Transverse colon (tissue), 4 donors: ENCODE results near the gene PAXIP1. TPM values are rescaled to one million over a fixed set of nuclear protein-coding genes. Genes with fewer than 3 reads are reported as not detected.

Experiments used
- DNase-seq: peaks from one replicate; pipeline ENCODE4 v3.0.0-alpha.2; 2019
- H3K27ac ChIP-seq, 4 donors: fragments of 200-600 bp; sonication (generic); 2 replicates each; pipeline ENCODE4 v1.5.1; 2016 to 2018; ENCODE audit warnings: inconsistent platforms in 4 of 4
- H3K27me3 ChIP-seq: fragments of 200-600 bp; sonication (generic); 2 replicates; pipeline ENCODE4 v1.5.1; 2017; ENCODE audit warnings: inconsistent platforms
- H3K36me3 ChIP-seq, 4 donors: fragments of 200-600 bp; sonication (generic); 2 replicates each; pipeline ENCODE4 v1.5.1; 2017 to 2019; ENCODE audit warnings: inconsistent platforms in 4 of 4
- H3K4me1 ChIP-seq, 4 donors: fragments of 200-600 bp; sonication (generic); 2 replicates each; pipeline ENCODE4 v1.5.1; 2017 to 2020; ENCODE audit warnings: inconsistent platforms in 4 of 4
- H3K4me3 ChIP-seq, 4 donors: fragments of 200-600 bp; sonication (generic); 1 replicate in 1 of 4; 2 replicates in 3 of 4; pipeline versions ENCODE4 v1.5.1 to v1.6.1; 2017 to 2019; ENCODE audit warnings: inconsistent platforms in 4 of 4
- H3K9me3 ChIP-seq, 2 donors: fragments of 200-600 bp; sonication (generic); 2 replicates each; pipeline ENCODE4 v1.5.1; 2017 to 2019; ENCODE audit warnings: inconsistent platforms in 2 of 2
- EP300 ChIP-seq: sonication (generic); formaldehyde crosslinking; IDR thresholded peaks from one replicate; pipeline ENCODE4 v1.6.1; 2017; ENCODE audit warnings: antibody characterized with exemption, low read depth
- POLR2A ChIP-seq: fragments of 450-650 bp; IDR thresholded peaks from one replicate; pipeline ENCODE4 v1.6.1; 2016; ENCODE audit warnings: antibody characterized with exemption, mild to moderate bottlenecking, moderate library complexity
- POLR2AphosphoS5 ChIP-seq, 3 donors: sonication (generic); formaldehyde crosslinking; IDR thresholded peaks; one replicate each; pipeline ENCODE4 v1.6.1; 2016; ENCODE audit warnings: antibody characterized with exemption in 3 of 3
- WGBS, 2 donors: methylation state at CpG; one replicate each; pipeline ENCODE4 v1.1.5; 2018; ENCODE audit warnings: low coverage in 1 of 2; 5-methylcytosine and 5-hydroxymethylcytosine counted together
- in situ Hi-C, 4 donors: fragments of 200-750 bp; cut with MboI; loops; one replicate each; pipeline versions ENCODE4 v1.15.0 to v1.15.1; 2017; ENCODE audit warnings: low sequenced_read_pairs in 3 of 4, low pct_ligation_motif_present in 1 of 4, low pct_unique_long_range_greater_than_20kb in 1 of 4
- intact Hi-C: fragments of 100-400 bp; cut with DNase I; formaldehyde crosslinking; loops from one replicate; pipeline ENCODE4 v1.15.1; 2023; ENCODE audit warnings: low total_unique reads
- total RNA-seq, 4 donors: library from RNA; depleted of rRNA; stranded (reverse); fragments of >200 nt; gene quantifications; one replicate each; pipeline ENCODE4 v1.1.0, GENCODE V29; 2016
- TF ChIP-seq, protein P1 (sequence below), 5 experiments: fragments of 200-600 bp in 3 of 5; fragments of 450-650 bp in 2 of 5; sonication (generic) in 3 of 5; IDR thresholded peaks; 1 replicate in 2 of 5; 2 replicates in 3 of 5; pipeline ENCODE4 v1.5.1; 2016 to 2017; ENCODE audit warnings: antibody characterized with exemption in 5 of 5, inconsistent platforms in 3 of 5, mild to moderate bottlenecking in 2 of 5, moderate library complexity in 1 of 5

PAXIP1 gene
- total RNA-seq, 4 donors from 2014 or later: 8.2 to 410 (median 13.3) TPM

DNA sequence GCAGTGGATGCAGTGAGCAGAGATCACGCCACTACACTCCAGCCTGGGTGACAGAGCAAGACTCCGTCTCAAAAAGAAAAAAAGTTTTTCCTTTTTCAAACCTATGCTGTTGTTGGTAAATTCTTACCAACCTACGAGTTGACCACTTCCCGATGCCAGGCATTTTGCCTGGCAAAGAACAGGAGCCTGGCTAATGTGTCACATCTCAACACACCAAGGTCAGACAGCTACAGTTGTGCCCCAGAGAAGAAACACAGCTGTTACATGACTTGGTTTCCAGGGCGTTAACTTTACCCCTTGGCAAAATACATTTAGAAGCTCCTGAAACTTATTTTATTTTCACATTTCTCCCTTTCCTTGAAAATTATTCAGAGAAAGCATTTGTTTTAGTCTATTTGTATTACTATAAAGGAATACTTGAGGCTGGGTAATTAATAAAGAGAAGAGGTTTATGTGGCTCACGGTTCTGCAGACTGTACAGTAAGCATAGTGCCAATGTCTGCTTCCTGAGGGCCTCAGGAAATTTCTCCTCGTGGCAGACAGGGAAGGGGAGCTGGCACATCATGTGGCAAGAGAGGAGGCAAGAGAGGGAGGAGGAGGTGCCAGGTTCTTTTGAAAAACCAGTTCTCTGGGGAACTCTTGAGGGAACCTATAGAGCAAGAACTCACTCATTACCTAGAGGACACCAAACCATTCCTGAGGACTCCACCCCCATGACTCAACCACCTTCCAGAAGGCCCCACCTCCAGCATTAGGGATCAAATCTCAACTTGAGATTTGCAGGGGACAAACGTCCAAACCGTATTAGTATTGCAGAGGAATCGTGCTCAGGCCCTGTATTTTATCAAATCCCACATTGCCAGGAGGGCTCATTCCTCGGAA is 83.3 kb downstream of the PAXIP1 start:
- DNase-seq: no peak
- H3K27me3 ChIP-seq: peaks cover 17% of the 10 kb centered on the region
- no peak overlapping the region for H3K4me3 ChIP-seq
- TF ChIP-seq POLR2A (no peak), EP300 (no peak), POLR2AphosphoS5 (IDR thresholded peaks at IDR 0.05) (no peak)
- TF ChIP-seq, protein P1, sequence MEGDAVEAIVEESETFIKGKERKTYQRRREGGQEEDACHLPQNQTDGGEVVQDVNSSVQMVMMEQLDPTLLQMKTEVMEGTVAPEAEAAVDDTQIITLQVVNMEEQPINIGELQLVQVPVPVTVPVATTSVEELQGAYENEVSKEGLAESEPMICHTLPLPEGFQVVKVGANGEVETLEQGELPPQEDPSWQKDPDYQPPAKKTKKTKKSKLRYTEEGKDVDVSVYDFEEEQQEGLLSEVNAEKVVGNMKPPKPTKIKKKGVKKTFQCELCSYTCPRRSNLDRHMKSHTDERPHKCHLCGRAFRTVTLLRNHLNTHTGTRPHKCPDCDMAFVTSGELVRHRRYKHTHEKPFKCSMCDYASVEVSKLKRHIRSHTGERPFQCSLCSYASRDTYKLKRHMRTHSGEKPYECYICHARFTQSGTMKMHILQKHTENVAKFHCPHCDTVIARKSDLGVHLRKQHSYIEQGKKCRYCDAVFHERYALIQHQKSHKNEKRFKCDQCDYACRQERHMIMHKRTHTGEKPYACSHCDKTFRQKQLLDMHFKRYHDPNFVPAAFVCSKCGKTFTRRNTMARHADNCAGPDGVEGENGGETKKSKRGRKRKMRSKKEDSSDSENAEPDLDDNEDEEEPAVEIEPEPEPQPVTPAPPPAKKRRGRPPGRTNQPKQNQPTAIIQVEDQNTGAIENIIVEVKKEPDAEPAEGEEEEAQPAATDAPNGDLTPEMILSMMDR (IDR thresholded peaks at IDR 0.05): no peak
- peaks cover 0 to under 1% (median 0%) of the 10 kb centered on the region in 4 donors for H3K4me1 ChIP-seq
- no peaks in the 10 kb centered on the region for H3K36me3 ChIP-seq
- in situ Hi-C loops (loop anchor here in 3 of 4 donors (10.0 to 25.0 kb wide), 3 partner anchors 268 to 443 kb away; no protein-coding TSS in a partner anchor), intact Hi-C loops (loop anchor here (5.0 to 10.0 kb wide), 2 partner anchors 273 to 425 kb away; no protein-coding TSS in a partner anchor)
- no peak overlapping the region for H3K27ac ChIP-seq
- H3K9me3 ChIP-seq: no peaks in the 10 kb centered on the region
- WGBS, 2 donors: 51 to 65% methylated on average over 6 to 11 of the region's 11 CpGs

DNA sequence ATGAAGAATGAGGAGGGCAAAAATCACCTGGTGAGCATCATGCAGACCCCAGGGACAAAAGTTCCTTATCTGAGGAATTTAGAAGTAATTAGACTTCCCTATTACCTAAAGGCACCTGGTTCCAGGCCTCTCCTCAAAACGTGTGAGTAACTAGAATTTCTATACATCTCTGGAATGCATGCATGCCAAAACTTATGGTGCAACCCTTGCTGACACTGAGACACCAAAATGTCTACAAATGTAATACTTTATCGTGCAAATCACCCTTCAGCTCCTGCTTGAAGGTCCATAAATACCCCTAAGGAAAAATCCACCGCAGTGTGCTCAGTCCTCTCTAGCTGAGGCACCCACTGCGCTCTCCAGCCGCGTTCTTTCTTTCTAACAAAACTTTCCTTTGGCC is 84.2 kb downstream of the PAXIP1 start:
- H3K4me1 ChIP-seq: peaks cover 0 to 8% (median 3%) of the 10 kb centered on the region in 4 donors
- no peak for TF ChIP-seq EP300
- TF ChIP-seq, protein P1 (IDR thresholded peaks at IDR 0.05): no peak
- peaks cover 25% of the 10 kb centered on the region for H3K27me3 ChIP-seq
- H3K27ac ChIP-seq: no peak overlapping the region
- WGBS, 2 donors: 81 to 83% methylated on average over 3 to 6 of the region's 6 CpGs
- DNase-seq: no peak
- H3K4me3 ChIP-seq: no peak overlapping the region
- in situ Hi-C loops (loop anchor here in 2 of 4 donors (25.0 kb wide), 2 partner anchors 269 to 444 kb away; no protein-coding TSS in a partner anchor), intact Hi-C loops (no loop called here)
- no peaks in the 10 kb centered on the region for H3K36me3 ChIP-seq
- no peaks in the 10 kb centered on the region for H3K9me3 ChIP-seq

DNA sequence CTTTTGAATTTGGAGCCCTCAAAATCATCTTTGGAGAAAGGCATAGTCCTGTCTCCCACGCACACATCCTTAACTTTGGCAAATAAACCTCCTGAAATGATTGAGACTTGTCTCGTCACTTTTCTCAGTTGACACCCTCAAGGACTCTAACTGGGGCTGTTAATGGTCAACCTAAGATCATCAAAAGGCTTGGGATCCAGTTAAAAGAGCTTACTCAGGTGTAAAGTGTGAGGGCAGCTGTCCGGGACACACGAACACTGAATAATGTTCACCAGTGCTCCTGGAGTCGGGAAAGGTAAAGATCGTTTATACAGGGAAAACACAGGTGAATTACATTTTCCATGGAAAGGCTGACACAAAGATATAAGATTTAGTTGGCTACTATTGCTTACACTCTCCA is 84.7 kb downstream of the PAXIP1 start:
- no peak for DNase-seq
- TF ChIP-seq EP300 (no peak), POLR2A (no peak), POLR2AphosphoS5 (IDR thresholded peaks at IDR 0.05) (no peak)
- TF ChIP-seq, protein P1 (IDR thresholded peaks at IDR 0.05): no peak
- H3K4me1 ChIP-seq: peaks cover 0 to 8% (median 3%) of the 10 kb centered on the region in 4 donors
- no peak overlapping the region for H3K4me3 ChIP-seq
- WGBS, 2 donors: 76 to 83% methylated on average over 5 to 6 of the region's 6 CpGs
- no peaks in the 10 kb centered on the region for H3K9me3 ChIP-seq
- peaks cover 25% of the 10 kb centered on the region for H3K27me3 ChIP-seq
- intact Hi-C loops: no loop called here
- H3K36me3 ChIP-seq: no peaks in the 10 kb centered on the region
- H3K27ac ChIP-seq: no peak overlapping the region
- in situ Hi-C loops: loop anchor here in 2 of 4 donors (25.0 kb wide), 2 partner anchors 269 to 444 kb away; no protein-coding TSS in a partner anchor

DNA sequence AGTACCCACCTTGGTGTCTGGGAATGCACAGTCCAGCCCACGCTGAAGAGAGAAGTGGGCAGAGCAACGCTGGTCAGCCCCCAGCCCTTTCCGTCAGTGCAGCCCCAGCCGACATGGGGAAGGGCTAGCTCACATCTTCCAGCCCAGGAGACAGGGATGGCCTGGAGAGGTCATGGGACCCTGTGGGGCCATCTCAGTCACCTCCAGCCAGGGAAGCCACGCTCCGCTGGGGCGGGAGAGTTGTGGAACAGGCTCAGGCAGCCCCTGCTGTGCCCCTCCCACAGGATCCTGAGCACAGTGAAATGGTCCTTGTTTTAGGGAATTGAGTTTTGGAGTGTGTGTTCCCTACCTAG is 85.1 kb downstream of the PAXIP1 start:
- peaks cover 25% of the 10 kb centered on the region for H3K27me3 ChIP-seq
- WGBS, 2 donors: 87% methylated on average over 7 of the region's 7 CpGs; no CpG with 5 or more reads in 1 of the 2 donors
- H3K4me3 ChIP-seq: no peak overlapping the region
- in situ Hi-C loops: loop anchor here in 2 of 4 donors (25.0 kb wide), 2 partner anchors 270 to 445 kb away; no protein-coding TSS in a partner anchor
- TF ChIP-seq, protein P1 (IDR thresholded peaks at IDR 0.05): no peak
- TF ChIP-seq POLR2A: no peak
- no peak for TF ChIP-seq EP300
- TF ChIP-seq POLR2AphosphoS5 (IDR thresholded peaks at IDR 0.05): no peak
- intact Hi-C loops: no loop called here
- no peak for DNase-seq
- no peak overlapping the region for H3K27ac ChIP-seq
- H3K9me3 ChIP-seq: no peaks in the 10 kb centered on the region
- no peaks in the 10 kb centered on the region for H3K36me3 ChIP-seq
- peaks cover 0 to 8% (median 3%) of the 10 kb centered on the region in 4 donors for H3K4me1 ChIP-seq
